Mesothelial cell of epicardium (in vitro differentiated cells): Measurements from ENCODE around the gene ANKRD44. TPM values are rescaled to one million over a fixed set of nuclear protein-coding genes. Genes with fewer than 3 reads are reported as not detected.

Source experiments
- DNase-seq, 2 experiments: peaks; one replicate each; pipeline ENCODE4 v3.0.0; 2021; ENCODE audit warnings: low spot score in 2 of 2; ENCODE audit not compliant: unreplicated experiment in 2 of 2
- H3K27ac Mint-ChIP-seq: 2 replicates; pipeline ENCODE4 v1.8.0; 2021; ENCODE audit warnings: mixed read lengths
- H3K27me3 Mint-ChIP-seq: 2 replicates; pipeline ENCODE4 v1.8.0; 2021; ENCODE audit warnings: low read depth, mixed read lengths
- H3K36me3 Mint-ChIP-seq: 2 replicates; pipeline ENCODE4 v1.8.0; 2021; ENCODE audit warnings: mixed read lengths
- H3K4me1 Mint-ChIP-seq: 2 replicates; pipeline ENCODE4 v1.8.0; 2021; ENCODE audit warnings: mixed read lengths
- H3K4me3 Mint-ChIP-seq: 2 replicates; pipeline ENCODE4 v1.8.0; 2021; ENCODE audit warnings: mild to moderate bottlenecking, moderate library complexity, mixed read lengths
- H3K9me3 Mint-ChIP-seq: 2 replicates; pipeline ENCODE4 v1.8.0; 2021; ENCODE audit warnings: mixed read lengths
- total RNA-seq: library from RNA; stranded (reverse); gene quantifications from 3 replicates; pipeline ENCODE4 v1.2.1, GENCODE V29; 2021
- TF ChIP-seq, protein P1 (sequence below): fragments of 200-600 bp; sonication (generic); IDR thresholded peaks from one replicate; pipeline ENCODE4 v1.5.0; 2021; ENCODE audit warnings: antibody characterized with exemption; ENCODE audit not compliant: unreplicated experiment

ANKRD44 gene
- total RNA-seq, 1 donor from 2014 or later: 10.4 TPM

DNA sequence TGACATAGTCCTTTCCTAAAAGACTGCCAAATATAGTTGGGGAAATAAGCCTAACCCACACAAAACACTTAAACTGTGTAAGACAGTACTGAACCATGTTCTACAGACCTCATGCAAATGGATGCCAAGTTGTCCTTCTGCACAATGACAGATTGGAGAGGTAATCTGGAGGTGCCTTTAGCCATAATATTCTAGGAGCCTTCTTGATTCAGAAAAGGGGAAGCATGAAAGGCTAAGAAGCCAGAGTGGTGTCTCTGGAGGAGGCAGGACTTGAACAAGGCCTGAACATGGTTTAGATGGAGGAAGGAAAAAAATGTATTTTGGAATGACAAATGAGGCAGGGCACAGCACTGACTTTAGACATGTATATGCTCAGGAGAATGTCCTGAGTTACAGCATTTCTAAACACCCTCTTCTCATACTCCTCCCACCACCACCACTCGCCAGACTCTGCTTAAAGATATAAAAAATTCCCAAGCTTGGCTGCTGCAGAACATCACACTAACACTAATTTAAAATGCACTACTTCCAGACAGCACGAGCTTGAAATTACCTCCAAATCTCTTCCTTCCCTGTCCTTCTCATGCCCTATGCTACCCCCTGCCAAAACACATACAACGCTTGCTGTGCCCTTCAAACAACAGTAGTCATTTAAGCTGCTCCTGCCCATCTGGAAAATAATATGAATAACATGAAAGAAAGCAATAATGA, 110.4 kb downstream of the ANKRD44 start:
- no peaks in the 10 kb centered on the region for H3K36me3 Mint-ChIP-seq
- H3K27me3 Mint-ChIP-seq: no peaks in the 10 kb centered on the region
- no peak overlapping the region for H3K27ac Mint-ChIP-seq
- peaks cover 3% of the 10 kb centered on the region for H3K9me3 Mint-ChIP-seq
- no peak for DNase-seq
- TF ChIP-seq, protein P1, sequence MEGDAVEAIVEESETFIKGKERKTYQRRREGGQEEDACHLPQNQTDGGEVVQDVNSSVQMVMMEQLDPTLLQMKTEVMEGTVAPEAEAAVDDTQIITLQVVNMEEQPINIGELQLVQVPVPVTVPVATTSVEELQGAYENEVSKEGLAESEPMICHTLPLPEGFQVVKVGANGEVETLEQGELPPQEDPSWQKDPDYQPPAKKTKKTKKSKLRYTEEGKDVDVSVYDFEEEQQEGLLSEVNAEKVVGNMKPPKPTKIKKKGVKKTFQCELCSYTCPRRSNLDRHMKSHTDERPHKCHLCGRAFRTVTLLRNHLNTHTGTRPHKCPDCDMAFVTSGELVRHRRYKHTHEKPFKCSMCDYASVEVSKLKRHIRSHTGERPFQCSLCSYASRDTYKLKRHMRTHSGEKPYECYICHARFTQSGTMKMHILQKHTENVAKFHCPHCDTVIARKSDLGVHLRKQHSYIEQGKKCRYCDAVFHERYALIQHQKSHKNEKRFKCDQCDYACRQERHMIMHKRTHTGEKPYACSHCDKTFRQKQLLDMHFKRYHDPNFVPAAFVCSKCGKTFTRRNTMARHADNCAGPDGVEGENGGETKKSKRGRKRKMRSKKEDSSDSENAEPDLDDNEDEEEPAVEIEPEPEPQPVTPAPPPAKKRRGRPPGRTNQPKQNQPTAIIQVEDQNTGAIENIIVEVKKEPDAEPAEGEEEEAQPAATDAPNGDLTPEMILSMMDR: no peak
- peaks cover 16% of the 10 kb centered on the region for H3K4me1 Mint-ChIP-seq
- H3K4me3 Mint-ChIP-seq: no peak overlapping the region

DNA sequence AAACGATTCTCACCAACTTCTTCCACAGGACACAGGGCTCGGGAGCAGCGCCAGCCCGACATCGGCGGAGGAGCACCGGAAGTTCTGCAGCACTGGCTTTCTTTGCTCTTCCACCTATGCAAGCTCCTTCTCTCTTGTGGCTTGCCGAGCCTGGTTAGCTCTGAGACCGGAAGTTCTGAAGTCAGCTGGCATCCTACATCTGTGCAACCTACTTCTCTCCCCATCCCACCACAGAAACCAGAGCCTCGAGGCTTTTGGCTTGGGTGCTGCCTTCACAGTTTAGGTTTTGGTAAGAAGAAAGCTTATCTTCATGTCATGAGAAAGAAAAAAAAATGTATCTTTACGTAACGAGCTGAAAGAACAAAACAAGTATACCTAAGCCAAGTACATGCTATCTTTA, 111.7 kb downstream of the ANKRD44 start:
- Mint-ChIP-seq H3K4me1 (peaks cover 17% of the 10 kb centered on the region), H3K36me3 (no peaks in the 10 kb centered on the region), H3K27ac (no peak overlapping the region), H3K9me3 (peaks cover 3% of the 10 kb centered on the region), H3K4me3 (no peak overlapping the region), H3K27me3 (no peaks in the 10 kb centered on the region)
- TF ChIP-seq, protein P1: no peak
- DNase-seq: no peak

DNA sequence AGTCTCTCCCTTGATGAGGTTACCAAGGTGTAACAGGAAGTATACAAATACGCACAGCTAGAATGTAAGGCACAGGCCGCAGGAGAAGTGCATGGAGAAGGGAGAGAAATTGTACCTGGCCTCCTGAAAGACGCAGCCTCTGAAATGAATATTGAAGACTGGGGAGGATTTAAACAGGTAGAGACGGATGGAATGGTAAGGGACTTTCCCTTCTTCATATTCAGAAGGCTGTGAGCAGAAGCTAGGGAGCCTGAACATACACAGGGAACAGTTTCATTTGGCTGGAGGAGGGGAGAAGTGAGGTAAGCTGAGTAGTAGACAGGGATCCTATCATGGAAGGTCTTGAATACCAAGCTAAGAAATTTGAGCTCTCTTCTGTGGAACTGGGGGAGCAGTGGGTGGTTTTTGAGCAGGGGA, 112.7 kb downstream of the ANKRD44 start:
- Mint-ChIP-seq H3K9me3 (peaks cover 3% of the 10 kb centered on the region), H3K27me3 (no peaks in the 10 kb centered on the region), H3K36me3 (no peaks in the 10 kb centered on the region), H3K4me3 (no peak overlapping the region), H3K4me1 (peaks cover 17% of the 10 kb centered on the region), H3K27ac (no peak overlapping the region)
- DNase-seq: no peak
- TF ChIP-seq, protein P1: no peak

DNA sequence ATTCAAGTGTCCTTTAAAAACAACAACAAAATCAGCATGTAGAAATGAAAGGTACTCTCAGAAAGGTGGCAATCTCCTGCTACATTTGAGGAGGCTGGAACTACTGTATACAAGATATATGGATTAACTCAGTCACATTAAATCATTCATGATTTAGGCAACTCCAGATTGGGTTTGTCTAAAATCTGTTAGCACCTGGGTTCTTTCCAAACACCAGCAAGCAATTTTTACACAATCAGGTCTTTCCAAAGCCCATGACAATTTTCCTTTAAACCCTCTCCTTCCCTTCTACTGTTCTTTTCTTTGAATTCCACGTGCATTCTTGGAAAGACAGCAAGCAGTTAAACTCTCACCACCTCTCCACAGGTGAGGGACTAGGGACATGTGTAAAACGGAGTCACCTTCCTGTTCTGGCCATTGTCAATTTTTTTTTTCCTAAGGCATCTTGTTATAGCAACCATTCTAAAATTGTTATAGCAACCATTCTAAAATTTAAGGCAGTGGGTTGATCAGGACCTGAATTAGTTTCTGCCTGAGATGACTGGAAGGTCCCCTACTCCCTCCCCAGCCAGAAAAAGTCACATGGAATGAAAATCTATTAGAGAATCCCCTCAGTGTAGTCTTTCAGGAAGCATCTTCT, 113.9 kb downstream of the ANKRD44 start:
- DNase-seq: no peak
- H3K4me1 Mint-ChIP-seq: peaks cover 17% of the 10 kb centered on the region
- no peaks in the 10 kb centered on the region for H3K36me3 Mint-ChIP-seq
- no peak overlapping the region for H3K4me3 Mint-ChIP-seq
- TF ChIP-seq, protein P1: no peak
- H3K9me3 Mint-ChIP-seq: no peaks in the 10 kb centered on the region
- no peak overlapping the region for H3K27ac Mint-ChIP-seq
- no peaks in the 10 kb centered on the region for H3K27me3 Mint-ChIP-seq

DNA sequence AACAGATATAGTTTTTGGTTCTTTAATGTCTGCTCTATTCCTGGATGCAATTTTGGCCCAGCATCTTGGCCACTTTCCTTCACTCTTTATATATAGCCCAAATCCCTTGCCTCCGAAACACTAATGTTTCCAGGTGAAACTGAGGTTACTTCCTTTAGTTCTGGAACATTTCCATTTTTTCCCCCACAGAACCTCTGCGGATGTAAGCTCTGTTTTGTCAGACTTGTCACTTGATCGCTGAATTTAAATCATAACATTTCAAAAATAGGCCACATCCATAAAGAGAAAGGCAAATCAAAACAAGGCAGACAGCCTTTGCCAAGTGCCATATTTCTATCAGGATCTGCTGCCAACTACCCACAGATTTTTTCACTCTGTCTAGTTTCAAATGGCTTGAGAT, 115.1 kb downstream of the ANKRD44 start:
- peaks cover 16% of the 10 kb centered on the region for H3K4me1 Mint-ChIP-seq
- no peak for DNase-seq
- no peaks in the 10 kb centered on the region for H3K36me3 Mint-ChIP-seq
- TF ChIP-seq, protein P1: no peak
- no peaks in the 10 kb centered on the region for H3K27me3 Mint-ChIP-seq
- no peaks in the 10 kb centered on the region for H3K9me3 Mint-ChIP-seq
- no peak overlapping the region for H3K27ac Mint-ChIP-seq
- no peak overlapping the region for H3K4me3 Mint-ChIP-seq
